T-helper 1 cell (primary cell): ENCODE measurements around the gene TRIM23.

ENCODE experiments used
- DNase-seq, 5 donors: peaks; one replicate each; pipeline ENCODE4 v3.0.0-alpha.2; 2012 to 2020

TRIM23 gene

DNA sequence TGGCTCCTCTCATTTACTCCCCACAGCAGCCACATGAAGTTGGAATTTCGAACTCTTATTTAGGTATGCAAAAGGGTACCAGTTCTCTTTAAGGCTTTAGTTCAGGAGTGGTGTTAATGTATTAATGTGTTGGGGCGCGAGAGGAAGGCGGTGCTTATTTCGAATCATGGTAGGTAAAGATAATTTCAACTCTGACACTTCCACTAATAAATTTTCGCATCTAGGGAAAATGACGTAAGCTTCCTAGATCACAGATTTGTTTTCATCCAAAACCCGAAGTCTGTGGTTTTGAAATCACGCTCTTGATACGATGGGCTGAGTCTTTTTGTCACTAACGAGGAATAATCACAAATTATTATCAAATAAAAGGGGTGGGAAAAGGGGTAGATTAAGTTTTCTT lies 60.4 kb downstream of the TRIM23 start:
- peak in 1 of 5 donors; percentile 3 for DNase-seq

DNA sequence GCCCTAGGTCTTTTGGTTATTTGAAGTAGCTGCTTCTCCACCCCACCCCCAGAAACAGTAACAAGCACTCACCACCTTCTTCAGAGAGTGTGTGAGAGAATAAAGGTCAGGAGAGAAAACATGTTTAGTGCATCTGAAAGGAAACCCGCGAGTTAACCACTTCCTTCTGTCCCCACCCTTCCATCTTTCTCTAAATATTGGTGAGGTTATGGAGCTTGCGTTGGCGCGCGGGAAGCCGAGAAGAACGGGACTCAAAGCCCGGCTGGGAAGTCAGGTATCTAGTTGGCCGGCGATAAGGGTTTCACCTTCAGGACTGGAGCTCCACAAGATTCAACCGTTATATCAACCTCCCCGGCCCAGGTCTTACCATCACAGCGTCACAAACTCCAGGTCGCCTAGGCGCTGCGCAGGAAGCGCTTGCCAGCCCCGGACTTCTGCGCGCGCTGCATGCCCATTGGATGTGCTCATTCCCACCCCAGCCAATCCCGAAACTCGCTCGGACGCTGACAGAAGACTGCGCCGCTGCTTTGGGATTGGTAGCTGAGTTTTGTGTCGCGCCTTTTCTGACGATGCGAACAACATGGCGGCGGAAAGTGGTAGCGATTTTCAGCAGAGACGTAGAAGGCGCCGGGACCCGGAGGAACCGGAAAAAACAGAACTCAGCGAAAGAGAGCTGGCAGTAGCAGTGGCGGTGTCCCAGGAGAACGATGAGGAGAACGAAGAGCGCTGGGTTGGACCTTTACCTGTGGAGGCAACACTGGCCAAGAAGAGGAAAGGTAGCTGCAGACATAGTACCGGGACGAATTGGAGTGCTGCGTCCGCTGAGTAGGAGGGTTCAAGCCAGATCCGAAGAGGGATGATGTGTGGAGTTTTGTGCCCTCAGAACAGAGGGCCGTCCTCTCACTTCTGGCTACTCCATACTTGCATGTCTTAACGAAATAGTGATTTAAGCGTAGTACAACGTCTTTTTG lies 61.1 kb downstream of the TRIM23 start, which contains the start of the genes CENPK and PPWD1:
Gene CENPK, minus strand, starts transcription at position 438 of the 971 bp plus-strand sequence. CDS start 8,261 bp downstream, outside the sequence.
Gene PPWD1, plus strand, starts transcription at position 566 of the 971 bp plus-strand sequence. Its CDS starts 15 bp downstream, at position 581.
- peak; percentile 86 to 98 (median 92) for DNase-seq

DNA sequence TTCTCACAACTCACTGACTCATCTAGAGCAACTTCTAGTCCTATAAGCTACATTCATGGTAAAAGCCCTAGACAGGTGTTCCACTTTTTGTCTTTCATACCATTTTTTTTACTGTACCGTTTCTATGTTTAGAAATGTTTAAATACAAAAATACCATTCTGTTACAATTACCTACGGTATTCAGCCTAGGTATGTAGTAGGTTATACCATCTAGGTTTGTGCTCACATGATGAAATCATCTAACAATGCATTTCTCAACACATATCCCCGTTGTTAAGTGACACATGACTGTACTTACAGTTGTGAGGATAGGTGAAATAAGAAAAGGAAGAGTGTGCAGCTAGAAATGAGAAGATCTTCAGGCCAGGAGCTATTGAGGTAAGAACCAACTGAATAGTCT lies 67.4 kb downstream of the TRIM23 start:
- no peak for DNase-seq

DNA sequence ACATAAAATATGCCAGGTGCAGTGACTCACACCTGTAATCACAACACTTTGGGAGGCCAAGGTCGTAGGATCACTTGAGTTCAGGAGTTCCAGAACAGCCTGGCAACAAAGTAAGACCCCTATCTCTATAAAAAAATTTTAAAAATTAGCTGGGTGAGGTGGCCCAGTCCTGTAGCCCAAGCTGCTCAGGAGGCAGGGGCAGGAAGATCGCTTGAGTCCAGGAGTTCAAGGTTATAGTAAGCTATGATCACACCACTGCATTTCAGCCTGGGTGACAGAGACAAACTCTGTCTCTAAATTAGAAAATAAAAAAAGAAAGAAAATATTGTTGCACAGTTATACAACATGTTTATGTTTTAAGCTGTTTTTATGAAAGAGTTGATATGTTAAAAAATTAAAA lies 68.0 kb downstream of the TRIM23 start:
- DNase-seq = no peak

DNA sequence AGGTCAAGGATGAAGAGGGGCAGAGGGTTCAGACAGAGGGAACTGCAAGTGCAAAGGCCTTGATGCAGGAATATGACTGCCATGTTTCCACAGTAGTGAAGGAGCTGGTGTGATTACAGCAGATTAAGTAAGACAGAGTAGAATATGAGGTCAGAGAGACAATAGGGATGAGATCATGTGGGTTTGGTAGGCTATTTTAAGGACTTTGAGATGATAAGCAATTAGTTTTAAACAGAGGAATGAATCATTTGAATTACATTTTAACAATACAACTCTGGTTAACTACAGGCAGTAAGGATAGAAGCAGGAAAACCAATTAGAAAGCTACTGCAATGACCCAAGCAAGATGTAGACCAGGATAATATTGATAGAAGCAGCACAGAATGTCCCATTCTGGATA lies 68.8 kb downstream of the TRIM23 start:
- no peak for DNase-seq

DNA sequence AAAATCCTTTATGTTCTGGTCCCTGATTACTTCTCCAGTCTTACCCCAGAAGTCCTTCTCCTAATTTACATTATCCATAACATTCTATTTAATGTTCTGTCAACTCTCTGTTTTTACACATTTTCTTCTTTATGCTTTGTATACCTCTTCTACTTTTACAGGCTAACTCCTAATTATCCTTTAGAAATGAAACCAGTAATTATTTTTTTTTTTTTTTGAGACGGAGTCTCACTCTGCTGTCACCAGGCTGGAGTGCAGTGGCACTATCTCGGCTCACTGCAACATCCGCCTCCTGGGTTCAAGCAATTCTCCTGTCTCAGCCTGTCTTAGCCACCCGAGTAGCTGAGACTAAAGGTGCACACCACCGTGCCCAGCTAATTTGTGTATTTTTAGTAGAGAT lies 70.2 kb downstream of the TRIM23 start:
- DNase-seq = no peak

DNA sequence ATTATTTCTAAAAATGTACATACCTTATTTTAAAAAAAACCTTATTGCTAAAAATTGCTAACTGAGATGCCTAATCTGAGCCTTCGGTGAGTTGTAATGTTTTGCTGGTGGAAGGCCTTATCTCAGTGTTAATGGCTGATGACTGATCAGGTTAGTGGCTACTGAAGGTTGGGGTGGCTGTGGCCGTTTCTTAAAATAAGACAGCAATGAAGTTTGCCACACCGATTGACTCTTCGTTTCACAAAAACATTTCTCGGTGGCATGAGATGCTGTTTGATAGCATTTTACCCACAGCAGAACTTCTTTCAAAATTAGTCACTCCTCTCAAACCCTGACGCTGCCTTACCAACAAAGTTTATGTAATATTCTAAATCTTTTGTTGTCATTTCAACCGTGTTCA lies 75.9 kb downstream of the TRIM23 start:
- peak in 1 of 5 donors; percentile 58 for DNase-seq

DNA sequence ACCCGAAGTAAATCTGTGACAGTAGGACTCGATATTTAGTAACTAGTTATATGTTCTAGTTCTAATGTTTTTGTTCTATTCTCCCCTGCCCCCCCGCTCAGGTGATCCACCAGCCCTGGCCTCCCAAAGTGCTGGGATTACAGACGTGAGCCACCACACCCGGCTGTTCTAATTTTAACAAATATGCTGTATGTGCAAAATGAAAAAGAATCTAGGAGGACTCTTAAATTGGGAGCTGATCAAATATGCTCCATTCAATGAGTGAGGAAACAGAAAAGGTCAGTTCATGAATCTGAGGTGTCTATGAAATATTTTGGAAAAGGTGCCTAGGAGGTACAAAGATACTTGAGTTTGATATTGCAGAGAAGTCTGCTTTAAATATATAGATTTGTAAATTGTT lies 78.0 kb downstream of the TRIM23 start:
- no peak for DNase-seq

DNA sequence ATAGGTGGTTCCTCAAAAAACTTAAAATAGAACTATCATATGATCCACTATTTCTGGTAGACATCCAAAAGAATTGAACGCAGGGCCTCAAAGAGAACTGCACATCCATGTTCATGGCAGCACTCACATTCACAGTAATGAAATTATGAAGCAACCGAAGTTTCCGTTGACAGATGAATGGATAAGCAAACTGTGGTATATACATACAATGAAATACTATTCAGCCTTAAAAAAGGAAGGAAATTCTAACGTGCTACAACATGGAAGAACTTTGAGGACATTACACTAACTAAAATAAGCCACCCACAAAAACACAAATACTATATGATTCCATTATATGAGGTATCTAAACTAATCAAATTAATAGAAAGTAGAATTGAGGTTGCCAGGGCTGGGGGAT lies 79.7 kb downstream of the TRIM23 start:
- no peak for DNase-seq

DNA sequence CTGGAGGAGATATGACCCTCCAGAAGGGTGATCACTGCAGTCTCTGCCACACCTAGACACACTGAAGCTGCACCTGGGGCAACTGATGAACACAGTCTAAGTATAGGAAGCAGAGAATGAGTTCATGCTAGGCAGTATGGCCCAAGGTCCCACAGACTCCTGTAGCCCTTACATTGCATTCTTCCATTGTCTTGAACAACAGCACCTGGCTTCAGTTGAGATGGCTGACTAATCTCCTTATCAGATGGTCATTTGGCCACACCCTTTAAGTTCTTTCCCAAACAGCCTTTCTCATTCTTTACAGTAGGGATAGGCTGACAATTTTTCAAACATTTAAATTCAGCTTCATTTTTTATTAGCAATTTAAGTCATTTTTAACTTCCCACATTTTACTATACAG lies 84.3 kb downstream of the TRIM23 start:
- DNase-seq = no peak
